Epithelial cell of esophagus (primary cell): ENCODE measurements around the gene FIBCD1.
A peak's percentile ranks its signal among the peaks of the same experiment; 100 is the strongest.

Experiments
- DNase-seq: peaks from one replicate; pipeline ENCODE4 v3.0.0; 2010; ENCODE audit warnings: low read depth
- H3K4me3 ChIP-seq: 2 replicates; pipeline ENCODE4 v1.5.1; 2011; ENCODE audit warnings: mild to moderate bottlenecking, low read length, control low read depth
- CTCF ChIP-seq: IDR thresholded peaks from 2 replicates; pipeline ENCODE4 v1.5.1; 2011; ENCODE audit warnings: low read depth, mild to moderate bottlenecking, low read length, control low read depth, inconsistent platforms; ENCODE audit not compliant: insufficient read depth; ENCODE audit errors: missing control alignments

The FIBCD1 gene

GRCh38 chr9:130930804-130931349 is 8.2 kb downstream of the FIBCD1 start:
- H3K4me3 ChIP-seq: no peak overlapping the region
- DNase-seq: no peak
- no peak for TF ChIP-seq CTCF

DNA sequence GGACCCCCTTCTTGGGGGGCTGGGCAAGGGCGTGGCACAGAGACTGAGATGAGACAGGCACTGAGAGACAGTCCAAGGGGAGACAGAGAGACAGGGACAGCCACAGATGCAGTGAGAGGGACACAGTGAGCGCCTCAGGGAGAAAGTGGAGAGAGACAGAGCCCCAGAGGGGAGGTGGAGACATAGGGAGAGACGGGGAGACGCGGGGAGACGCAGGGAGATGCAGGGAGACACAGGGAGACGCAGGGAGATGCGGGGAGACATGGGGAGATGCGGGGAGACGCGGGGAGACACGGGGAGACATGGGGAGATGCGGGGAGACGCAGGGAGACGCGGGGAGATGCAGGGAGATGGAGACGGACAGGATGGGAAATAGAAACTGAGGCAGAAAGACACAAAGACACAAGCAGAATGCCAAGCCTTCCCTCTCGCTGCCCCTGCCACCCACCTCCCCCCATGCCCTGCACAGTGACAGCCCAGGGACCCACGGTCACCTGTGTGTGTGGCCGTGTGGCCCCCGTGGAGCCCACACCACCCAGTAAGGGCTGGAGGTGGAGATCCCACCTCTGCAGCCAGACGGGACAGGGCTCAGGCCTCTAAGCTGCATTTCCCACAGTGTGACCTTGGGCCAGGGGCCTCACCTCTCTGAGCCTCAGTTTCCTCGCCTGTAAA is 8.8 kb downstream of the FIBCD1 start:
- no peak overlapping the region for H3K4me3 ChIP-seq
- no peak for TF ChIP-seq CTCF
- DNase-seq: no peak

DNA sequence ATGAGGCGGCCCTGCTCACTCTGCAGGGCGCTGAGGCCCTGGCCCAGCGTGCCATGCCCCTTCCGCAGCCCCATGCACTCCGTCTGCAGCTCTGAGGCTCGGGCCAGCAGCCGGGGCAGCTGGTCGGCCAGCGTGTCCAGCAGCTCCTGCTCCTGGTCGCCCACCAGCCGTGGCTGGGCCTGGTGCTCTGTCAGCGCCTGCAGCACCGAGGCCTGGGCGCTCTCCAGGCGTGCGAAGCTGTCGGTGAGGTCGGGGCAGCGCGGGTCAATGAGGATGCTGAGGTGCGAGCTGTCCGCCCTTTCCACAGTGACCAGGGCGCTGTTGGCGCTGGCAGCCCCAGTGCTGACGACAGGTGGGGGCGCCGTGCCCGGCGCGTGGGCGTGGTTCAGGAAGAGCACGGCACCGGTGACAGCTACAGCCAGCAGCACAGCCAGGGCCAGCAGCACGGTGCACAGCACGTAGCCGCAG is 9.4 kb downstream of the FIBCD1 start:
- DNase-seq: no peak
- H3K4me3 ChIP-seq: no peak overlapping the region
- TF ChIP-seq CTCF: no peak

DNA sequence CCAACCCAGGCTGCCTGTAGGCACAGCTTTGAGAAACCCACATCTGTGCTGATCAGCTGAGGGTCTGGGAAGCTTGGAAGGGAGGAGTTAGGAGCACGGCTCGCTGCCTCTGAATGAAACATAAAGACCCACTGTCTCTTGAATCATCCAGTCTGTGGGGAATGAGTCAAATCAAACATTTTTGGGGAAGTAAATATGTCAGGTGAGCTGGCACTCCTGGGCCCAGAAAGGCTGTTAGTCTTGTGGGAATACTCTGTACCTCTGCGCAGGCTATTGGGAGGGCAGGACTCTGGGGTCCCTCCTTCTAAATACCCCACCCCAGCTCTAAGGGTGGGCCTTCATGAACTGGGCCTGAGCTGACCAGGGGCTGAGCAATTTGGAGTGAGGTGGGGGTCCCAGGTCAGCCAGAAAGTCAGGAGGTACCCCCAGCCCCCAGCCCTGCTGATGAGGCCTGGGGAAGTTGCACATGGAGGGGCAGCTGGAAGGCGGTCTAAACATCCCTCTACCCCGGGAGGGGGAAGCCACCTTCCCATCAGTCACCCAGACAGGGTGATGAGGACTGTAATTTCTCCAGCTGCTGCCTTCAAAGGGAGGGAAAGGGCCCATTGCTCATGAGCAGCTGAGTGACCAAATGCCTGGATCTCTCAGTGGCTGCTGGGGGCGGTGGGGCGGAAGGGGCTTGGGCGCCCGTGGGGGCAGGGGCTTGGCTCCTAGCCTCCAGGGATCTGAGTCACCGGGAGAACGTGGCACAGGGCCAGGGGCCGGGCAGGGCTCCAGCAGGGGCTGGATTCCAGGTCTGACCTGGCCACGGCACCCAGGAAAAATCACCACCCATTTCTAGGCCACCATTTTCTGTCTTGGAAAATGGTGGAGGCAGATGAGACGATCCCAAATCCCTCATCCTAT is 10.8 kb downstream of the FIBCD1 start:
- no peak for TF ChIP-seq CTCF
- peak; percentile 88 for DNase-seq
- H3K4me3 ChIP-seq: no peak overlapping the region

DNA sequence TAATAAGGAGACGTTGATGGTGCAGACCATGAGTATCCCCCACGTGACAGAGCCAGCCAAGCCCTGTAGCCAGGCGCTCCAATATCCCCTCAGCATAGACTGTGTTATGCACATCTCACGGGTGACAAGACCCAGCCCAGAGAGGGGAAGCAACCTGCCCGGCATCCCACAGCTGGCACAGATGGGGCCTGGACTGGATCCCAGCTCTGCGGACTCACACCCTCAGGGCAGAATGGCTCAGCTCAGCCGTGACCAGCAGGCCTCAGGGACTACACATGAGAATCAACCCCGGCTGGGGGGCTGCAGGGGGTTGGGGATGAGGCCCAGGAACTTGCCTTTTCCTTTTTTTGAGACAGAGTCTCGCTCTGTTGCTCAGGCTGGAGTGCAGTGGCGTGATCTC is 11.7 kb downstream of the FIBCD1 start:
- H3K4me3 ChIP-seq: no peak overlapping the region
- peak; percentile 26 for DNase-seq
- no peak for TF ChIP-seq CTCF

DNA sequence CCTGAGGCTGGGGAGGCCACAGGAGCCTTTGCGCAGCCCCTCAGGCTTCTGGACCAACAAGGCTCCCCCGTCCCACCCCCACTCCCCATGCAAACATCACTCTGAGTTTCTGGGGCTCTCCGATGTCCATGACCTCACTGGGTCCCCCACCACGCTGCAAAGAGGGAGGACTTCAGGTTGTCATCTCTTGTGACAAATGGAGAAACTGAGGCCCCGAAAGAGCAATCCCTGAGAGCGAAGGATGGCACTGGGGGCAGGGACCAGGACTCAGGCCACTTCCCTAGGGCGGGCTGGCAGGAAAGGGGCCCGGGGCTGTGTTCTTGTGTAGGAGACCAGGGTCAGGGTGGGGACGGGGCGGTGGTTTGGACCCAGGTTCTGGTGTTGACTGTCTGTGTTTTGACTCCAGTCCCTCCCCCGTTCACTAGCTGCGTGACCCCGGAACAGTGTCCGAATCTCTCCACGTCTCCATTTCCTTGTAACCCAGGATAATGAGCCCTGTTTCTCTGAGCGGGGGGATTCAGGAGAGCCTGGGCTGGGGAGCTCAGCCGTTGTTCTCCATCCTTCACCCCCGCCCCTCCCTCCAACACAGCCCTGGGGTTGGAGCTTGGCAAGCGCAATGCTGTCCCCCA is 13.9 kb downstream of the FIBCD1 start:
- no peak overlapping the region for H3K4me3 ChIP-seq
- DNase-seq: no peak
- no peak for TF ChIP-seq CTCF
